HEK293T (cell line): Measurements from ENCODE around the gene IL21R.

ENCODE experiments used
- CTCF ChIA-PET: fragments of 350-600 bp; formaldehyde crosslinking; extraction: SDS; loops from one replicate; lab custom pipeline; 2021; ENCODE audit warnings: antibody characterized with exemption, inconsistent platforms; lab: Yijun Ruan, JAX
- POLR2A ChIA-PET: fragments of 350-600 bp; formaldehyde crosslinking; extraction: SDS; loops from one replicate; lab custom pipeline; 2020; ENCODE audit warnings: antibody characterized with exemption, inconsistent platforms; lab: Yijun Ruan, JAX
- DNase-seq: peaks from one replicate; pipeline ENCODE4 v3.0.0; 2012; ENCODE audit warnings: mixed read lengths; ENCODE audit errors: extremely low spot score
- ARNT ChIP-seq: fragments of 450-650 bp; IDR thresholded peaks from 2 replicates; pipeline ENCODE4 v1.6.1; 2017; ENCODE audit warnings: mild to moderate bottlenecking
- BHLHE40 ChIP-seq: fragments of 450-650 bp; IDR thresholded peaks from 2 replicates; pipeline ENCODE4 v1.6.1; 2016; ENCODE audit warnings: mild to moderate bottlenecking, moderate library complexity, borderline replicate concordance
- CTBP1 ChIP-seq: fragments of 450-650 bp; IDR thresholded peaks from 2 replicates; pipeline ENCODE4 v1.6.1; 2016; ENCODE audit warnings: borderline replicate concordance
- ELF4 ChIP-seq: fragments of 450-650 bp; IDR thresholded peaks from 2 replicates; pipeline ENCODE4 v1.6.1; 2017; ENCODE audit warnings: antibody characterized with exemption
- FOXA1 ChIP-seq: fragments of 450-650 bp; IDR thresholded peaks from 2 replicates; pipeline ENCODE4 v1.6.1; 2016; ENCODE audit warnings: mild to moderate bottlenecking
- FOXK2 ChIP-seq: fragments of 450-650 bp; IDR thresholded peaks from 2 replicates; pipeline ENCODE4 v1.6.1; 2016; ENCODE audit warnings: mild to moderate bottlenecking
- FOXM1 ChIP-seq: fragments of 450-650 bp; IDR thresholded peaks from 2 replicates; pipeline ENCODE4 v1.6.1; 2017; ENCODE audit warnings: mild to moderate bottlenecking, borderline replicate concordance
- HDGF ChIP-seq: fragments of 450-650 bp; IDR thresholded peaks from 2 replicates; pipeline ENCODE4 v1.6.1; 2017; ENCODE audit warnings: antibody characterized with exemption, borderline replicate concordance
- L3MBTL2 ChIP-seq: fragments of 450-650 bp; conservative IDR thresholded peaks from 2 replicates; pipeline ENCODE4 v1.6.1; 2016; ENCODE audit warnings: mild to moderate bottlenecking
- LEF1 ChIP-seq: fragments of 450-650 bp; IDR thresholded peaks from 2 replicates; pipeline ENCODE4 v1.6.1; 2017; ENCODE audit warnings: mild to moderate bottlenecking, borderline replicate concordance
- NFRKB ChIP-seq: fragments of 450-650 bp; IDR thresholded peaks from 2 replicates; pipeline ENCODE4 v1.6.1; 2016; ENCODE audit warnings: mild to moderate bottlenecking, moderate library complexity
- SP1 ChIP-seq: fragments of 450-650 bp; IDR thresholded peaks from 2 replicates; pipeline ENCODE4 v1.6.1; 2017
- SUZ12 ChIP-seq: fragments of 450-650 bp; IDR thresholded peaks from 2 replicates; pipeline ENCODE4 v1.6.1; 2016; ENCODE audit warnings: mild to moderate bottlenecking
- TARDBP ChIP-seq: fragments of 450-650 bp; IDR thresholded peaks from 2 replicates; pipeline ENCODE4 v1.6.1; 2016
- ZNF384 ChIP-seq: fragments of 450-650 bp; IDR thresholded peaks from 2 replicates; pipeline ENCODE4 v1.6.1; 2016
- TF ChIP-seq, protein P1 (sequence below): fragments of 450-650 bp; IDR thresholded peaks from 2 replicates; pipeline ENCODE4 v1.6.1; 2016

The IL21R gene

DNA sequence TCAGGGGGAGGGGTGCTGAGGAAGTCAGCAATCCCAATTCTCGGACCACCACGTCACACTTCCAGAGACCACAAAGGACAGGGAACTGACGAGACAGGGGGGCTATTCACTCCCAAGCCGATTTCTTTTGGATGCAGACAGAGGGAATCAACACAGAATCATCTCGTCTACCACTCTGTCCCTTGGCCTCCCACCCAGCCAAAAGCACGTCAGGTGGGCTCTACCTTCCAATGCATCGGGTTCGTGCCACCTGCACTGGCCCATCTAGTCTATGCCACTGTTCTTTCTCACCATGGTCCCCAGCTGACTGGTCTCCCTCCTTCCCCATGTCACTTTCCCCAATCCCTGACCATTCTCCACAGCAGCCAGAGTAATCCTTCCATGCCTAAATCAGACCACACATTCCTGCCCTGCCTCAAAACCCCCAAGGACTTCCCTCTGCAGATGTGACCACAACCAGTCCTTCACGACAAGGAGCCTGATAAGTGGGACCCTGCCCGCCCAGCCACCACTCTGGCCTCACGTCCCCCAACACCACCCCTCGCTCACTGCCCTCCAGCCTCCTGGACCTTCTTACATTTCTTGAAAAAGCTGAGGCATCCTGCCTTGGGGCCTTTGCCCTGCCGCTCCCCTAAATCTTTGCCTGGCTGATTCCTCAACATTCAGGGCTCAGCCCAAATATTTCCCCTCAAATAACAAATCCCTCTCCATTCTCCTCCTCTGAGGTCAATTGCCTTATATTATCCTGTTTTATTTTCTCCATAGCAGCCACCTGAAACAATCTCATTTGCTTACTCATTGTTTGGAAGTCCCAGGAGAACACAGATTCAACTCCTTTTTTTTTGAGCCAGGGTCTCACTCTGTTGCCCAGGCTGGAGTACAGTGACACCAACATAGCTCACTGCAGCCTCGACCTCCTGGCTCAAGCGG lies 70.4 kb downstream of the IL21R start:
- TF ChIP-seq L3MBTL2 (no peak), NFRKB (no peak), FOXM1 (no peak), CTBP1 (no peak), BHLHE40 (no peak), SP1 (no peak), SUZ12 (no peak), TARDBP (no peak), ARNT (no peak), ZNF384 (no peak), LEF1 (no peak), ELF4 (no peak), FOXA1 (no peak), FOXK2 (no peak), HDGF (no peak)
- TF ChIP-seq, protein P1, sequence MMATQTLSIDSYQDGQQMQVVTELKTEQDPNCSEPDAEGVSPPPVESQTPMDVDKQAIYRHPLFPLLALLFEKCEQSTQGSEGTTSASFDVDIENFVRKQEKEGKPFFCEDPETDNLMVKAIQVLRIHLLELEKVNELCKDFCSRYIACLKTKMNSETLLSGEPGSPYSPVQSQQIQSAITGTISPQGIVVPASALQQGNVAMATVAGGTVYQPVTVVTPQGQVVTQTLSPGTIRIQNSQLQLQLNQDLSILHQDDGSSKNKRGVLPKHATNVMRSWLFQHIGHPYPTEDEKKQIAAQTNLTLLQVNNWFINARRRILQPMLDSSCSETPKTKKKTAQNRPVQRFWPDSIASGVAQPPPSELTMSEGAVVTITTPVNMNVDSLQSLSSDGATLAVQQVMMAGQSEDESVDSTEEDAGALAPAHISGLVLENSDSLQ: no peak
- ChIA-PET CTCF (no interaction called here), POLR2A (interaction anchor here (0.6 kb wide), 1 partner anchor 9 kb away, joined by 3 read pairs; no protein-coding TSS in a partner anchor)
- DNase-seq: no peak

DNA sequence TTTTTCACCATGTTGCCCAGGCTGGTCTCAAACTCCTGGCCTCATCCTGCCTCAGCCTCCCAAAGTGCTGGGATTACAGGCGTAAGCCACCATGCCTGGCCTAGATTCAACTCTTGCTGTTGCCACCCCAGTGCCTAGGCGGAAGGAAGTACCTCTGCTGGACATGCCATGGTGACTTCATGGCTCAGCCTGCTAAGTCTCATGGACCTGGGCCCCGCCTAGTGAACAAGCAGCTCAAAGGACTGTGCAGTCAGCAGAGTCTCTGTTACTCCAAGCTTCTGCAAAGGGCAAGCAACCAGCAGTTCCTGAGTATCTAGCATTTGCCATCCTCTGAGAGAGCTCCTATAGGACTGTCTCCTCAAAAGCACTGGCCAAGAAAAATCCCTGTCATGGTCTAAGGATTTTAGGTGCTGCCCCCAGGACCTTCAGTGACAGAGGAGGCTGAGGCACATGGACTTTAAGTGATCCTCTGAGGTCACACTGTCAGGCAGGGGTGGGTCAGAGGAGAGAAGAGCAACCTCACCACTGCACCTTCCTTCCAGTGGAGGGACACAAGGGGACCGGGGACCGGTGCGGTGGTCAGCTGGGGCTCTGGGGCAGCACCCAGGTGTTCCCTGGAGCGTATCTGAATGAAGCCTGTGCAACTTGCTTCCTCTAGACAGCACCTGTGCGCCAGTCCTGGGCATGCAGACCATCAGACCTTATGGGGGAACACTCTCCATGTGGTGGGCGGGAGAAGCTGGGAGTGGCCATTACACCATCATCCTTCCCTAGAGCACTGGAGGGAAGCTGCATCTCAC lies 71.3 kb downstream of the IL21R start:
- TF ChIP-seq SUZ12 (no peak), LEF1 (no peak), FOXA1 (no peak), NFRKB (no peak), CTBP1 (no peak)
- POLR2A ChIA-PET: no interaction called here
- no peak for DNase-seq
- CTCF ChIA-PET: no interaction called here

GRCh38 chr16:27474041-27474440 lies 72.1 kb downstream of the IL21R start:
- CTCF ChIA-PET: no interaction called here
- no peak for DNase-seq
- POLR2A ChIA-PET: no interaction called here
- TF ChIP-seq TARDBP: no peak
- no peak for TF ChIP-seq CTBP1
- TF ChIP-seq FOXK2: no peak
- TF ChIP-seq ELF4: no peak
- no peak for TF ChIP-seq SUZ12
- no peak for TF ChIP-seq LEF1
- no peak for TF ChIP-seq FOXM1
- TF ChIP-seq, protein P1: no peak
- TF ChIP-seq ARNT: no peak
- no peak for TF ChIP-seq ZNF384

- ChIA-PET CTCF (no interaction called here), POLR2A (no interaction called here)
- TF ChIP-seq ZNF384 (no peak), BHLHE40 (no peak)
- no peak for DNase-seq
Observed at GRCh38 chr16:27474921-27475320, 72.9 kb downstream of the IL21R start.

- TF ChIP-seq FOXK2 (no peak), HDGF (no peak), LEF1 (no peak), CTBP1 (no peak), ZNF384 (no peak), TARDBP (no peak), BHLHE40 (no peak), ARNT (no peak), ELF4 (no peak), FOXM1 (no peak), FOXA1 (no peak)
- TF ChIP-seq, protein P1: no peak
- ChIA-PET CTCF (no interaction called here), POLR2A (no interaction called here)
- no peak for DNase-seq
Observed at GRCh38 chr16:27475561-27475960, 73.6 kb downstream of the IL21R start.

GRCh38 chr16:27476240-27476639 lies 74.3 kb downstream of the IL21R start:
- CTCF ChIA-PET: no interaction called here

More at GRCh38 chr16:27476240-27476639, 74.3 kb downstream of the IL21R start:
- no peak for DNase-seq
- TF ChIP-seq CTBP1 (no peak), ARNT (no peak), FOXK2 (no peak), FOXM1 (no peak), NFRKB (no peak), BHLHE40 (no peak), FOXA1 (no peak)
- POLR2A ChIA-PET: no interaction called here
